Breast epithelium (tissue), 3 donors: ENCODE data around the gene SLC35F1.

Experiments
- POLR2A ChIP-seq: fragments of 450-650 bp; IDR thresholded peaks from one replicate; pipeline ENCODE4 v1.6.1; 2016; ENCODE audit warnings: antibody characterized with exemption, mild to moderate bottlenecking, moderate library complexity
- POLR2AphosphoS5 ChIP-seq, 3 donors: sonication (generic); formaldehyde crosslinking; IDR thresholded peaks; one replicate each; pipeline ENCODE4 v1.6.1; 2017; ENCODE audit warnings: antibody characterized with exemption in 3 of 3
- TF ChIP-seq, protein P1 (sequence below), 3 donors: fragments of 450-650 bp; IDR thresholded peaks; one replicate each; pipeline ENCODE4 v1.5.1; 2016 to 2017; ENCODE audit warnings: antibody characterized with exemption in 3 of 3, mild to moderate bottlenecking in 3 of 3, moderate library complexity in 3 of 3

DNA sequence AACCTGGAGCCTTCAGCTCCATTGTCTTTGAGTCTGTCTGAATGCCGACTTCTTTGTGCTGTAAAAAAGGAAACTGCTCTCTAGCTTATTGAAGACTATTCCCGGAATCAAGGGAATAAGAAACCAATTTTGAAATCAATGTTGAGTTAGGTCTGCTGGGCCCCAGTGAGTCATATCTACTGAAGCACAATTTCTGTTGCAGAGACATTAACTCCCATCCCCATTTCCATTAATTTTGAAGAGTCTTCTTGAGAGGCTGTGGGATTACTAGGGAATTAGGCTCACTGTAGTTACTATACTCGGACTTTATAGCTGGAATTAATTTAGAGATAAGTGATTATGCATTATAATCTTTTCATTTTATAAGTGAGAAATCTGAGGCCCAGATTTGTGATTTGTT is 116.7 kb downstream of the SLC35F1 start:
- TF ChIP-seq, protein P1, sequence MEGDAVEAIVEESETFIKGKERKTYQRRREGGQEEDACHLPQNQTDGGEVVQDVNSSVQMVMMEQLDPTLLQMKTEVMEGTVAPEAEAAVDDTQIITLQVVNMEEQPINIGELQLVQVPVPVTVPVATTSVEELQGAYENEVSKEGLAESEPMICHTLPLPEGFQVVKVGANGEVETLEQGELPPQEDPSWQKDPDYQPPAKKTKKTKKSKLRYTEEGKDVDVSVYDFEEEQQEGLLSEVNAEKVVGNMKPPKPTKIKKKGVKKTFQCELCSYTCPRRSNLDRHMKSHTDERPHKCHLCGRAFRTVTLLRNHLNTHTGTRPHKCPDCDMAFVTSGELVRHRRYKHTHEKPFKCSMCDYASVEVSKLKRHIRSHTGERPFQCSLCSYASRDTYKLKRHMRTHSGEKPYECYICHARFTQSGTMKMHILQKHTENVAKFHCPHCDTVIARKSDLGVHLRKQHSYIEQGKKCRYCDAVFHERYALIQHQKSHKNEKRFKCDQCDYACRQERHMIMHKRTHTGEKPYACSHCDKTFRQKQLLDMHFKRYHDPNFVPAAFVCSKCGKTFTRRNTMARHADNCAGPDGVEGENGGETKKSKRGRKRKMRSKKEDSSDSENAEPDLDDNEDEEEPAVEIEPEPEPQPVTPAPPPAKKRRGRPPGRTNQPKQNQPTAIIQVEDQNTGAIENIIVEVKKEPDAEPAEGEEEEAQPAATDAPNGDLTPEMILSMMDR (IDR thresholded peaks at IDR 0.05) = no peak
- no peak for TF ChIP-seq POLR2A
- no peak for TF ChIP-seq POLR2AphosphoS5 (IDR thresholded peaks at IDR 0.05)
